HepG2 (cell line): Measurements from ENCODE around the gene VAMP2. TPM values are rescaled to one million over a fixed set of nuclear protein-coding genes. Genes with fewer than 3 reads are reported as not detected.

Experiments used
- ATM ChIP-seq: fragments of 450-650 bp; IDR thresholded peaks from 2 replicates; pipeline ENCODE4 v1.7.1; 2017; ENCODE audit warnings: mild to moderate bottlenecking, borderline replicate concordance
- HNF4A ChIP-seq: sonication (generic); formaldehyde crosslinking; IDR thresholded peaks from 2 replicates; pipeline ENCODE4 v1.4.0; 2020; ENCODE audit warnings: missing genetic modification reagents
- MED13 ChIP-seq: sonication (generic); formaldehyde crosslinking; IDR thresholded peaks from 2 replicates; pipeline ENCODE4 v1.5.0; 2020; ENCODE audit warnings: missing genetic modification reagents
- NFE2L1 ChIP-seq: sonication (generic); formaldehyde crosslinking; IDR thresholded peaks from 2 replicates; pipeline ENCODE4 v1.4.0; 2020; ENCODE audit warnings: missing genetic modification reagents, mild to moderate bottlenecking, borderline replicate concordance
- PHF8 ChIP-seq: sonication (generic); formaldehyde crosslinking; IDR thresholded peaks from 2 replicates; pipeline ENCODE4 v1.5.0; 2020; ENCODE audit warnings: missing genetic modification reagents
- PRPF4 ChIP-seq: fragments of 200-400 bp; formaldehyde crosslinking; IDR thresholded peaks from 2 replicates; pipeline ENCODE4 v1.6.1; 2016; ENCODE audit warnings: low read length, low read depth; ENCODE audit not compliant: poor library complexity, severe bottlenecking
- SIX1 ChIP-seq: sonication (generic); formaldehyde crosslinking; IDR thresholded peaks from 2 replicates; pipeline ENCODE4 v1.4.0; 2020; ENCODE audit warnings: missing genetic modification reagents, borderline replicate concordance
- SMARCE1 ChIP-seq: fragments of 450-650 bp; IDR thresholded peaks from 2 replicates; pipeline ENCODE4 v1.6.1; 2017; ENCODE audit warnings: borderline replicate concordance
- TAF15 ChIP-seq: fragments of 200-400 bp; formaldehyde crosslinking; IDR thresholded peaks from one replicate; pipeline ENCODE4 v1.6.1; 2018; ENCODE audit warnings: mild to moderate bottlenecking, low read depth, low read length; ENCODE audit not compliant: poor library complexity, severe bottlenecking
- ZBTB42 ChIP-seq: sonication (generic); formaldehyde crosslinking; IDR thresholded peaks from 2 replicates; pipeline ENCODE4 v1.5.0; 2020; ENCODE audit warnings: mild to moderate bottlenecking, missing genetic modification reagents
- ZNF335 ChIP-seq: sonication (generic); formaldehyde crosslinking; IDR thresholded peaks from 2 replicates; pipeline ENCODE4 v1.4.0; 2020; ENCODE audit warnings: missing genetic modification reagents
- ZNF781 ChIP-seq: sonication (generic); formaldehyde crosslinking; IDR thresholded peaks from 2 replicates; pipeline ENCODE4 v1.5.1; 2020; ENCODE audit warnings: borderline replicate concordance, mild to moderate bottlenecking, missing genetic modification reagents; ENCODE audit errors: not compliant biosample characterization
- ZNF816 ChIP-seq: sonication (generic); formaldehyde crosslinking; IDR thresholded peaks from 2 replicates; pipeline ENCODE4 v1.8.0; 2022; ENCODE audit warnings: missing genetic modification reagents, mild to moderate bottlenecking, borderline replicate concordance
- ZNF841 ChIP-seq: sonication (generic); formaldehyde crosslinking; IDR thresholded peaks from 2 replicates; pipeline ENCODE4 v1.8.1; 2023; ENCODE audit warnings: missing genetic modification reagents, borderline replicate concordance
- polyA plus RNA-seq, 8 experiments: library from polyadenylated mRNA; depleted of rRNA in 3 of 8; stranded (reverse) in 7 of 8; unstranded in 1 of 8; fragments of >200 nt; fragmentation: Illumina TruSeq in 4 of 8; extraction: Trizol in 4 of 8; gene quantifications; 2 replicates each; pipeline versions ENCODE4 v1.2.1 to v1.2.3, GENCODE V29; 2011 to 2016; ENCODE audit warnings: low read depth in 4 of 8, missing spikeins in 1 of 8, mixed read lengths in 1 of 8; ENCODE audit not compliant: insufficient read depth in 1 of 8
- total RNA-seq, 5 experiments: library from RNA; depleted of rRNA; stranded (reverse); fragments of >200 nt; fragmentation: Illumina TruSeq; extraction: Trizol; gene quantifications; 2 replicates each; pipeline ENCODE4 v1.2.3, GENCODE V29; 2016; ENCODE audit warnings: low read depth in 1 of 5
- TF ChIP-seq, protein P1 (sequence below): fragments of 450-650 bp; IDR thresholded peaks from 2 replicates; pipeline ENCODE4 v1.6.1; 2017
- TF ChIP-seq, protein P2 (sequence below): sonication (generic); formaldehyde crosslinking; IDR thresholded peaks from 2 replicates; pipeline ENCODE4 v1.8.0; 2022; ENCODE audit warnings: mild to moderate bottlenecking, missing genetic modification reagents, moderate library complexity
- TF ChIP-seq, protein P3 (sequence below), 2 experiments: sonication (generic) in 1 of 2; formaldehyde crosslinking in 1 of 2; IDR thresholded peaks; 2 replicates each; pipeline versions ENCODE4 v1.6.1 to v1.9.0; 2014 to 2022; ENCODE audit warnings: antibody characterized with exemption in 1 of 2, borderline replicate concordance in 1 of 2, inconsistent platforms in 1 of 2, low read depth in 1 of 2, missing genetic modification reagents in 1 of 2
- TF ChIP-seq, protein P4 (sequence below): IDR thresholded peaks from 2 replicates; pipeline ENCODE4 v1.6.1; 2016; ENCODE audit warnings: missing genetic modification reagents, missing compliant biosample characterization
- TF ChIP-seq, protein P5 (sequence below): sonication (generic); formaldehyde crosslinking; IDR thresholded peaks from 2 replicates; pipeline ENCODE4 v1.4.0; 2020; ENCODE audit warnings: mild to moderate bottlenecking, missing genetic modification reagents

The VAMP2 gene
- total and polyA plus RNA-seq, 2 of the 13 experiments (the other 11 are each of a cell fraction or from before 2014, with no cell fraction given): 3.9 to 17.2 TPM

DNA sequence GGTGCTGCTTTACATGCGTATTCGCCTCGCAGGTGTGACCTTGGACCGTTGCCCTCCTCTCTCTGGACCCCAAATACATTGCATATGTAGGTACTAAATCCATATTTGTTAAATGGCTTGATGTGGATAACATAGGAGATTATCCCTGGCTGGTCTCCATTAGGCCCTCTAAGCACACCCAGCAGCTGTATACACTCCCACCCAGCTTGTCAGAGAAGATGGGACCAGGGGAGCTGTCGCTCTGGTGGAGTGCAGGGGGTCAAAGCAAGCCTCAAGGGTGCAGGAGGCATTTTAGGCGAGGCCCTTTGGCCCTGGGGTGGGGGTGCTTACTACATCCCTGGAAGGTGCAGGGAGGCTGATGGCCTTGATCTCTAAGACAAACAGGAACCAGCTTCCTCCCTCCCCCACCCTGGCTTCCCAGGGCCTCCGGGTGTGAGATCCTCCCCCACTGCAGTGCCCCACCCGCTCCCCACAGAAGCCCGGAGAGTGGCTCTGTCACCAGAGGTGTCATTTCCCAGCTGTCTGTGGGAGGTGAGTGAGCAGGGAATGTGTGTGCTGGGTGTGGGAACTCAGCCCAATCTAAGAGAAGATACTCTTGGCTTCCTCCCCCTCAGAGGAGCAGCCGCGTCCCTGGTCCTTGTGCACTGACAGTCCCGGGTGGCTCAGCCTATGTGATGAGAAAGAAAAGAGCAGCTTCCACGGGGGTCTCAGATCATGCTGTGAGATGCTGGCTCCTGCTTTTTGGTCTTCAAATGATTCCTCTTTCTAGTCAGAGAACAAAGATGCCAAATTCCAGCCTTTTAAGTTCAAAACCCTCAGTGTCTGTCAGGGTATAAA, 1.4 kb upstream of the VAMP2 start (continued):
- TF ChIP-seq HNF4A (CRISPR knock-in tag) (peak; percentile 56), MED13 (CRISPR knock-in tag) (no peak), ATM (no peak), NFE2L1 (no peak), ZNF335 (0 out of 2 replicates have a peak, but pooled peaks have one; percentile 27), ZNF841 (CRISPR knock-in tag) (no peak), ZNF816 (no peak), ZNF781 (CRISPR knock-in tag) (no peak), ZBTB42 (no peak), SIX1 (CRISPR knock-in tag) (no peak), PHF8 (no peak; the same call in 1 of the 2 replicates), SMARCE1 (no peak), TAF15 (no peak), PRPF4 (peak; percentile 48)
- TF ChIP-seq, protein P1, sequence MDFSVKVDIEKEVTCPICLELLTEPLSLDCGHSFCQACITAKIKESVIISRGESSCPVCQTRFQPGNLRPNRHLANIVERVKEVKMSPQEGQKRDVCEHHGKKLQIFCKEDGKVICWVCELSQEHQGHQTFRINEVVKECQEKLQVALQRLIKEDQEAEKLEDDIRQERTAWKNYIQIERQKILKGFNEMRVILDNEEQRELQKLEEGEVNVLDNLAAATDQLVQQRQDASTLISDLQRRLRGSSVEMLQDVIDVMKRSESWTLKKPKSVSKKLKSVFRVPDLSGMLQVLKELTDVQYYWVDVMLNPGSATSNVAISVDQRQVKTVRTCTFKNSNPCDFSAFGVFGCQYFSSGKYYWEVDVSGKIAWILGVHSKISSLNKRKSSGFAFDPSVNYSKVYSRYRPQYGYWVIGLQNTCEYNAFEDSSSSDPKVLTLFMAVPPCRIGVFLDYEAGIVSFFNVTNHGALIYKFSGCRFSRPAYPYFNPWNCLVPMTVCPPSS: no peak
- TF ChIP-seq, protein P2, sequence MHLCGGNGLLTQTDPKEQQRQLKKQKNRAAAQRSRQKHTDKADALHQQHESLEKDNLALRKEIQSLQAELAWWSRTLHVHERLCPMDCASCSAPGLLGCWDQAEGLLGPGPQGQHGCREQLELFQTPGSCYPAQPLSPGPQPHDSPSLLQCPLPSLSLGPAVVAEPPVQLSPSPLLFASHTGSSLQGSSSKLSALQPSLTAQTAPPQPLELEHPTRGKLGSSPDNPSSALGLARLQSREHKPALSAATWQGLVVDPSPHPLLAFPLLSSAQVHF (CRISPR knock-in tag): no peak
- TF ChIP-seq, protein P3, sequence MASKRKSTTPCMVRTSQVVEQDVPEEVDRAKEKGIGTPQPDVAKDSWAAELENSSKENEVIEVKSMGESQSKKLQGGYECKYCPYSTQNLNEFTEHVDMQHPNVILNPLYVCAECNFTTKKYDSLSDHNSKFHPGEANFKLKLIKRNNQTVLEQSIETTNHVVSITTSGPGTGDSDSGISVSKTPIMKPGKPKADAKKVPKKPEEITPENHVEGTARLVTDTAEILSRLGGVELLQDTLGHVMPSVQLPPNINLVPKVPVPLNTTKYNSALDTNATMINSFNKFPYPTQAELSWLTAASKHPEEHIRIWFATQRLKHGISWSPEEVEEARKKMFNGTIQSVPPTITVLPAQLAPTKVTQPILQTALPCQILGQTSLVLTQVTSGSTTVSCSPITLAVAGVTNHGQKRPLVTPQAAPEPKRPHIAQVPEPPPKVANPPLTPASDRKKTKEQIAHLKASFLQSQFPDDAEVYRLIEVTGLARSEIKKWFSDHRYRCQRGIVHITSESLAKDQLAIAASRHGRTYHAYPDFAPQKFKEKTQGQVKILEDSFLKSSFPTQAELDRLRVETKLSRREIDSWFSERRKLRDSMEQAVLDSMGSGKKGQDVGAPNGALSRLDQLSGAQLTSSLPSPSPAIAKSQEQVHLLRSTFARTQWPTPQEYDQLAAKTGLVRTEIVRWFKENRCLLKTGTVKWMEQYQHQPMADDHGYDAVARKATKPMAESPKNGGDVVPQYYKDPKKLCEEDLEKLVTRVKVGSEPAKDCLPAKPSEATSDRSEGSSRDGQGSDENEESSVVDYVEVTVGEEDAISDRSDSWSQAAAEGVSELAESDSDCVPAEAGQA (IDR thresholded peaks at IDR 0.05; ENCODE audit: low read depth): no peak; the same call in 1 of the 2 replicates
- TF ChIP-seq, protein P3 (CRISPR knock-in tag; IDR thresholded peaks at IDR 0.05; ENCODE audit: borderline replicate concordance): no peak
- TF ChIP-seq, protein P4, sequence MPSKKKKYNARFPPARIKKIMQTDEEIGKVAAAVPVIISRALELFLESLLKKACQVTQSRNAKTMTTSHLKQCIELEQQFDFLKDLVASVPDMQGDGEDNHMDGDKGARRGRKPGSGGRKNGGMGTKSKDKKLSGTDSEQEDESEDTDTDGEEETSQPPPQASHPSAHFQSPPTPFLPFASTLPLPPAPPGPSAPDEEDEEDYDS (CRISPR knock-in tag): no peak
- TF ChIP-seq, protein P5, sequence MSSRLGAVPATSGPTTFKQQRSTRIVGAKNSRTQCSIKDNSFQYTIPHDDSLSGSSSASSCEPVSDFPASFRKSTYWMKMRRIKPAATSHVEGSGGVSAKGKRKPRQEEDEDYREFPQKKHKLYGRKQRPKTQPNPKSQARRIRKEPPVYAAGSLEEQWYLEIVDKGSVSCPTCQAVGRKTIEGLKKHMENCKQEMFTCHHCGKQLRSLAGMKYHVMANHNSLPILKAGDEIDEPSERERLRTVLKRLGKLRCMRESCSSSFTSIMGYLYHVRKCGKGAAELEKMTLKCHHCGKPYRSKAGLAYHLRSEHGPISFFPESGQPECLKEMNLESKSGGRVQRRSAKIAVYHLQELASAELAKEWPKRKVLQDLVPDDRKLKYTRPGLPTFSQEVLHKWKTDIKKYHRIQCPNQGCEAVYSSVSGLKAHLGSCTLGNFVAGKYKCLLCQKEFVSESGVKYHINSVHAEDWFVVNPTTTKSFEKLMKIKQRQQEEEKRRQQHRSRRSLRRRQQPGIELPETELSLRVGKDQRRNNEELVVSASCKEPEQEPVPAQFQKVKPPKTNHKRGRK: no peak
